Neural crest cell (in vitro differentiated cells): ENCODE measurements around the gene SLC27A4. TPM values are rescaled to one million over a fixed set of nuclear protein-coding genes. Genes with fewer than 3 reads are reported as not detected.

ENCODE experiments used
- DNase-seq: peaks from one replicate; pipeline ENCODE4 v3.0.0; 2021; ENCODE audit warnings: low read depth, mixed read lengths, low spot score
- H3K27ac Mint-ChIP-seq: one replicate; pipeline ENCODE4 v1.8.0; 2021; ENCODE audit warnings: mild to moderate bottlenecking, mixed read lengths; ENCODE audit not compliant: unreplicated experiment
- H3K27me3 Mint-ChIP-seq: 2 replicates; pipeline ENCODE4 v1.8.0; 2021; ENCODE audit warnings: low read depth, mild to moderate bottlenecking, mixed read lengths
- H3K36me3 Mint-ChIP-seq: 2 replicates; pipeline ENCODE4 v1.8.0; 2021; ENCODE audit warnings: low read depth, mild to moderate bottlenecking, mixed read lengths
- H3K4me1 Mint-ChIP-seq: 2 replicates; pipeline ENCODE4 v1.8.0; 2021; ENCODE audit warnings: mixed read lengths
- H3K4me3 Mint-ChIP-seq: one replicate; pipeline ENCODE4 v1.8.0; 2021; ENCODE audit warnings: mild to moderate bottlenecking, mixed read lengths
- H3K9me3 Mint-ChIP-seq: 2 replicates; pipeline ENCODE4 v1.8.0; 2021; ENCODE audit warnings: mixed read lengths
- long read RNA-seq: library from polyadenylated mRNA; unstranded; transcript quantifications from one replicate; pipeline ENCODE4 v2.0.0, GENCODE V29; 2020
- total RNA-seq: library from RNA; stranded (reverse); gene quantifications from 2 replicates; pipeline ENCODE4 v1.2.1, GENCODE V29; 2021
- TF ChIP-seq, protein P1 (sequence below): fragments of 200-600 bp; sonication (generic); conservative IDR thresholded peaks from 2 replicates; pipeline ENCODE4 v1.5.0; 2021; ENCODE audit warnings: antibody characterized with exemption, mild to moderate bottlenecking

The SLC27A4 gene
- total RNA-seq: 43.0 and 45.6 TPM in 2 replicates
- long read RNA-seq, partial matches to known transcripts: 1 of 2 reads
- long read RNA-seq, other reads (novel, unspliced or antisense): 1 of 2 reads

DNA sequence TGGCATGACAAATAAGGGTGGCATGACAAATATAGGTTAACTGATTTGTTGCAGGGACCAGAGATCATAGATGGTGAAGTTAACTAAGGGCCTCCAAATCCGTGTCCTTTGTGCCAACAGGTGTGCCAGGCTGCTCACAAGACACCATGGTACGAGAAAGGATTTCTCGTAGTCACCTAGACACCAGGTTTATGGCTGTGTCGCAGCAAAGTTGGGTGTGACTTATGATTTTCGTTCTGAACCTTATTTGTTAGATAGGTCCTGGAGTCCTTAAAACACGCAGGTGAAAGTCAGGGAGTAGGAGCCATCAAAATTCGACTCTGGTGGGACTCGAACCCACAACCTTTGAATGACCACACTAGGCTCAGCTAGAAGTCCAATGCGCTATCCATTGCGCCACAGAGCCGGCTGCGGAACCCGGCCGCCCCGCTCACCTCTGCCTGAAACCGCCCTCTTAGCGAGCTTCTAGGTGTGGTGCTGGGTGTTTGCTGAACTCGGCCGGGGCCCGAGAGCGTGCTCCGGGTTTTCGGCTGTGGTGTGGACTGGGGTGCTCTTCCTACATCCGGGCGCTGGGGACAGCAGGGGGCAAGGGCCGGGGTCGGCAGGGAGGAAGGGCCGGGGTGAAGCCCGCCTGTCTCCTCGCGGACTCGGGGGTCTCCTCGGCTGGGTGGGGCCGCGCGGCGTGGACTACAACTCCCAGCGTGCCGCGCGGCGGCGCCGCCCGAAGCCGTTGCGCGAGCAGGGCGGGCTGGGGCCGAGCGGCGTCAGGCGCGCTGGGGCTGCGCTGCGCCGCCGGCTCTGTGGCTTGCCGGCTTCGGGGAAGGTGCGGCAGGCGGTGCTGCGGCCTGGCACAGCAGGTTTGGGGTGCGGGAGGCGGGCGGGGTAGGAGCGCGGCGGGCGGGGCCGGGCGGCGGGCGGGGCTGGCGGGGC lies at the start of gene SLC27A4:
TSS of gene SLC27A4 (plus strand) at position 767 of the 930 bp plus-strand sequence. CDS start 2,606 bp downstream, outside the sequence.
- Mint-ChIP-seq H3K27me3 (peaks cover 2% of the 10 kb centered on the region), H3K27ac (no peak within 1 kb of the TSS), H3K36me3 (no peaks in the 10 kb centered on the region), H3K4me1 (peaks cover 7% of the 10 kb centered on the region), H3K4me3 (peak within 1 kb of the TSS; percentile 95), H3K9me3 (no peaks in the 10 kb centered on the region)
- TF ChIP-seq, protein P1, sequence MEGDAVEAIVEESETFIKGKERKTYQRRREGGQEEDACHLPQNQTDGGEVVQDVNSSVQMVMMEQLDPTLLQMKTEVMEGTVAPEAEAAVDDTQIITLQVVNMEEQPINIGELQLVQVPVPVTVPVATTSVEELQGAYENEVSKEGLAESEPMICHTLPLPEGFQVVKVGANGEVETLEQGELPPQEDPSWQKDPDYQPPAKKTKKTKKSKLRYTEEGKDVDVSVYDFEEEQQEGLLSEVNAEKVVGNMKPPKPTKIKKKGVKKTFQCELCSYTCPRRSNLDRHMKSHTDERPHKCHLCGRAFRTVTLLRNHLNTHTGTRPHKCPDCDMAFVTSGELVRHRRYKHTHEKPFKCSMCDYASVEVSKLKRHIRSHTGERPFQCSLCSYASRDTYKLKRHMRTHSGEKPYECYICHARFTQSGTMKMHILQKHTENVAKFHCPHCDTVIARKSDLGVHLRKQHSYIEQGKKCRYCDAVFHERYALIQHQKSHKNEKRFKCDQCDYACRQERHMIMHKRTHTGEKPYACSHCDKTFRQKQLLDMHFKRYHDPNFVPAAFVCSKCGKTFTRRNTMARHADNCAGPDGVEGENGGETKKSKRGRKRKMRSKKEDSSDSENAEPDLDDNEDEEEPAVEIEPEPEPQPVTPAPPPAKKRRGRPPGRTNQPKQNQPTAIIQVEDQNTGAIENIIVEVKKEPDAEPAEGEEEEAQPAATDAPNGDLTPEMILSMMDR: no peak
- DNase-seq: peak; percentile 67

DNA sequence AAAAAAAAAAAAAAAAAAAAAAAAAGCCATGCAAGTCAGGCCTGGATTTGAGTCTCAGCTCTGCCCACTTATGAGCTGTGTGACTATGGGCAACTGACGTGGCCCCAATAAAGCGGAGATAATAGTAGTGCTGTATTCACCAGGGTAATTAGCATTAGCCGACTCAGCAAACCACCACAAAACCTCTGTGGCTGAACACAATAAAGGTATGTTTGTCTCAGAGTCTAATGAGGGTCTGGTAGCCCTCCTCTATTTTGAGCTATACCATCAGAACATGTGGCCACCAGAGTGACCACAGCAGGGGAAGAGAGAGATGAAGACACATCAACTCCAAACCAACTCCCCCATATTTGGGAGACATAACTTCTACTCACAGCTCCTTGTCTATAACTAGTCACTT lies 48.3 kb upstream of the SLC27A4 start:
- Mint-ChIP-seq H3K9me3 (no peaks in the 10 kb centered on the region), H3K27me3 (no peaks in the 10 kb centered on the region), H3K4me1 (peaks cover 5% of the 10 kb centered on the region), H3K36me3 (no peaks in the 10 kb centered on the region), H3K4me3 (no peak overlapping the region), H3K27ac (peak overlapping the region; percentile 47)
- DNase-seq: no peak
- TF ChIP-seq, protein P1: no peak

DNA sequence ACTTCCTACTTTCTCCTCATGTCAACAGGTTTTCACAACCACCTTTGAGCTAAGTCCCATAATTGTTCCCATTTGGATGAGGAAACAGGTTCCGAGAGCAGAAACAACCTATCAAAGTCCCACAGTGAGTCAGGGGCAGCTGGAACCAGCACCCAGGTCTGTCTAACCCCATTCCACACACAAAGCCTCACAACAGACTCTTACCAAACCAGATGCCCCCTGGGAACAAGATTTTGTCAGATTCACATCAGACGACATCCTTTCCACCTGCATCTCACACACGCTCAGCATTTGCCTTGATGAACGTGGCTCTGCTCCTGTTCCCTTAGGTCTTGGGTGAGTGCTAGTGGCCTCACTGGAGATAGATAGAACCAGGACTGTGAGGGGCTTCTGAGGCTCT lies 47.2 kb upstream of the SLC27A4 start:
- TF ChIP-seq, protein P1: no peak
- peaks cover 5% of the 10 kb centered on the region for H3K4me1 Mint-ChIP-seq
- no peaks in the 10 kb centered on the region for H3K27me3 Mint-ChIP-seq
- no peak for DNase-seq
- no peaks in the 10 kb centered on the region for H3K36me3 Mint-ChIP-seq
- H3K9me3 Mint-ChIP-seq: no peaks in the 10 kb centered on the region
- no peak overlapping the region for H3K27ac Mint-ChIP-seq
- no peak overlapping the region for H3K4me3 Mint-ChIP-seq

DNA sequence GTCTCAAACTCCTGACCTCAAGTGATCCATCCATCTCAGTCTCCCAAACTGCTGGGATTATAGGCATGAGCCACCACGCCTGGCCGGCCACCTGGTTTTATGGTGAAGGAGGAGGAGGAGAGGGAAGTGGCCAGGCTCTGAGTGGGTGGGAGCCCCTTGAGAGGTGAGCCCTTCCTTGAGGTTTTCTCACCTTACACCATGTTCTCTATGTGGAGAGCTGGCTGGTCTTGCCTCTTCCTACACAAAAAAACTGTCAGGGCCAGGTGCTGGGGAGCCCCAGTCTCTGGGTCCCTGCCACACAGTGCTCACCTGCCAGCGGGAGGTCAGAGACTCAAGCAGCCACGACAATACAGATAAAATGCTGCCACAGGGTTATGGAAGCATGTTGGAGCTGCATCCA lies 46.2 kb upstream of the SLC27A4 start:
- no peak for DNase-seq
- Mint-ChIP-seq H3K4me1 (peaks cover 5% of the 10 kb centered on the region), H3K27me3 (no peaks in the 10 kb centered on the region), H3K9me3 (no peaks in the 10 kb centered on the region), H3K4me3 (no peak overlapping the region), H3K36me3 (no peaks in the 10 kb centered on the region), H3K27ac (peak overlapping the region; percentile 35)
- TF ChIP-seq, protein P1: no peak

DNA sequence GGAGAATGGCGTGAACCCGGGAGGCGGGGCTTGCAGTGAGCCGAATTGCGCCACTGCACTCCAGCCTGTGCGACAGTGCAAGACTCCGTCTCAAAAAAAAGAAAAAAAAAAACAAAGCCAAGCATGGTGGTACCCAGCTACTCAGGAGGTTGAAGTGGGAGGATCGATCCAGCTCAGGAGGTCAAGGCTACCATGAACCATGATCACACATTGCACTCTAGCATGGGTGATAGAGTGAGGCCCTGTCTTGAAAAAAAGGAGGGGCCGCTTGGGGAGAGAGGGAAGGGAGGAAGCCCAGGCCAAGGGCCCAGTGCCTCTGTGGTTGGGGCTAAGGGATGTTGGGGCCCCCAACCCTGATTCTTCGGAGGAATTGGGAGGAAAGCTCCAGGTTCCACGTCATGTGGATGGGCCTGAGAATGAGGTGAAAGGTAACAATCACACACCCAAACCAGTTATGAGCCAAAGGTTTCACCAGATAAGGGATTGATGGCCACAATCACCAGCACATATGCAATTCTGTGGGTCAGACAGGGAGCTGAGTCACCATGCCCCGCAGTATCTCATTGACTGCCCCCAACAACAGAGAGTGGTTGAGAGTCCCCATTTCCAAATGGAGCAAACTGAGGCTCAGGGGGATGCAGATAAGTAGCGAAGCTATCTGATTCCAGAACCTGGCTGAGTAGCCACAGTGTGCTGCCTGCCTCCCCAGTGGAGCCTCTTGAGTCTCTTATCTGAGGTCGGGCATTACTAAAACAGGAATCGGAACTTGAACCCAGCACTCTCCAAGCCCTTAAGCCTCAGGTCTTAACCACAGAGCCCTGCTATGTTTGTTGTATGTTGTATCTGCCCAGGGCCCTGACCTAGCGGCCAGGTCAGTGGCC lies 43.7 kb upstream of the SLC27A4 start:
- H3K36me3 Mint-ChIP-seq: no peaks in the 10 kb centered on the region
- H3K4me3 Mint-ChIP-seq: no peak overlapping the region
- no peaks in the 10 kb centered on the region for H3K27me3 Mint-ChIP-seq
- H3K27ac Mint-ChIP-seq: no peak overlapping the region
- peaks cover 5% of the 10 kb centered on the region for H3K4me1 Mint-ChIP-seq
- DNase-seq: no peak
- no peaks in the 10 kb centered on the region for H3K9me3 Mint-ChIP-seq
- TF ChIP-seq, protein P1: no peak
